ENCODE results near the gene MAT2B.

DNA sequence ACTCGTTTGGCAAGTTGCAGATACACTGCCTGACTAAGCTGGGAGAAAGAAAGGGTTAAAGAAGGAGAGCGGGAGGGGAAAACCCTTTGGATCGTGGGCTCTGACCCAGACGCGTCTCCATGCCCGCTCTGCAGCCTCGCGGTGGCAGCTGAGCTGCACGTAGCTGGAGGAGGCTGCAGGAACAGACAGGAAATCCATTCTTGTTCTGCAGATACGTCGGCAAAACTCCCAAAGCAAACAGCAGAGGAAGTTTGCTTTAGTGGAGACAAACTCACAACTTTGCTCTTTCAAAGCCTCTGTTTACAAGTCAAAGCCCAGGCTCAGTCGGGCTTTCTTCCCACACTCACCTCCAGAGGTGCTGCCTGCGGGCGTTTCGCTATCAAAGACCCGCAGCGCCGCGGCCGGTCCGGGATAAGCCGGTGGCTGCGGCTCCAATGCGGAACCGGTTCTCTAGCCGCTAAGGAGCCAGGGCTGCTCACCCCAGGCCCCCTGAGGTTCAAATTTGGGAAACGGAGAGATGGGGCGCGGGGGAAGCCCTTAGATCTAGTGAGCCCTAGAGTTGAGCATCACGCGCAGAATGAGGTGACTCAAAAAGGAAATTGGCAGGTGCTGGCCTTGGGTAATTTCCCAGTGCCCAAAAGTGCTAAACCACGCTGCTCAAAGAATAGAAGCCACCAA, 60.7 kb downstream of the MAT2B start:
- TF ChIP-seq EZH2 (IDR thresholded peaks at IDR 0.05; ENCODE audit: borderline replicate concordance, insufficient read depth, low read depth, low read length, poor library complexity, severe bottlenecking) = no peak
- TF ChIP-seq, protein P1, sequence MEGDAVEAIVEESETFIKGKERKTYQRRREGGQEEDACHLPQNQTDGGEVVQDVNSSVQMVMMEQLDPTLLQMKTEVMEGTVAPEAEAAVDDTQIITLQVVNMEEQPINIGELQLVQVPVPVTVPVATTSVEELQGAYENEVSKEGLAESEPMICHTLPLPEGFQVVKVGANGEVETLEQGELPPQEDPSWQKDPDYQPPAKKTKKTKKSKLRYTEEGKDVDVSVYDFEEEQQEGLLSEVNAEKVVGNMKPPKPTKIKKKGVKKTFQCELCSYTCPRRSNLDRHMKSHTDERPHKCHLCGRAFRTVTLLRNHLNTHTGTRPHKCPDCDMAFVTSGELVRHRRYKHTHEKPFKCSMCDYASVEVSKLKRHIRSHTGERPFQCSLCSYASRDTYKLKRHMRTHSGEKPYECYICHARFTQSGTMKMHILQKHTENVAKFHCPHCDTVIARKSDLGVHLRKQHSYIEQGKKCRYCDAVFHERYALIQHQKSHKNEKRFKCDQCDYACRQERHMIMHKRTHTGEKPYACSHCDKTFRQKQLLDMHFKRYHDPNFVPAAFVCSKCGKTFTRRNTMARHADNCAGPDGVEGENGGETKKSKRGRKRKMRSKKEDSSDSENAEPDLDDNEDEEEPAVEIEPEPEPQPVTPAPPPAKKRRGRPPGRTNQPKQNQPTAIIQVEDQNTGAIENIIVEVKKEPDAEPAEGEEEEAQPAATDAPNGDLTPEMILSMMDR (IDR thresholded peaks at IDR 0.05) = no peak

All from B cell (primary cell).